ENCODE data around the gene LBH.

- TF ChIP-seq CTCF (IDR thresholded peaks at IDR 0.05; ENCODE audit: insufficient read depth, low read depth, low read length), result no peak
- TF ChIP-seq EZH2 (IDR thresholded peaks at IDR 0.05; ENCODE audit: insufficient read depth, low read length), result no peak
These were observed 9.8 kb upstream of the LBH start for GRCh38 chr2:30221531-30221930.
